Measurements from ENCODE around the gene ATAD3C.

Gene ATAD3C

DNA sequence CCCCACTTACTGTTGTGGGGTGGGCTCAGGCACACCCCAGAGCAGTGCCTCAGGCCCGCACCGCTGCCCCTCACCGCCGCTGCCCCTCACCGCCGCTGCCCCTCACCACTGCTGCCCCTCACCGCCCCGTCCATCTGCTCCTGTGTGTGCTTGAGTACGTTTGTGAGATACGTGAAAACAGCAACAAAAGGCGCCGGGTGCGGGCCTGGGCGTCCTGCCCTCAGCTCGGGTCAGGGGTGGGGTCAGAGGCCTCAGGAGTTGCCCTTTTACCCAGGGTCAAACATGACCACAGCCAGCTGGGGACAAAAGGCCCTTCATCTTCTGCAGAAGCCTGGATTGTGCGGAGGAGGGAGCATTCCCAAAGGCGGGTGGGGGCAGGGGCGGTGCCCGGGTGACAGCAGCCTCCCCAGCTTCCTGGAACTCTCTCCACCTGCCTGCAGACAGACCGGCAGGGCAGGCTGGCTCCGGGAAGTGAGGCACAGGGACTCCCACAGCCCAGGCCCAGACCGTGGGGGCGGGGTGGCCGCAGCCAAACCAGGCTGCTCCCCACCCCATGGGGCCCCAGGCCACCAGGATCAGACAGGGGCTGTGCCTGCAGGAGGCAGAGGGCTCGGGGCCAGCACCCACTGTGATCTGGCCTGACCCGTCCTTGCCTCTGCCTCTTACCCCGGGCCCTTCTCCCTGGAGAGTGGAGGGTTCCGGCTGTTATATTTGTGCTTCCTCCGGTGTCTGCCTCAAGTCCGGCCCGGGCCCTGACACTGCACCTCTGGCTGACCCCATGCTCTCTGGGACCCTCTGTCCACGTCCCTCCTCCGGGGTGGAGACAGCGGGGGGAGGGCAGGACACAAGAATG is 16.3 kb upstream of the ATAD3C start:
- peak overlapping the region; percentile 93 for H3K27ac ChIP-seq (ENCODE audit: low read depth, low read length, severe bottlenecking)

DNA sequence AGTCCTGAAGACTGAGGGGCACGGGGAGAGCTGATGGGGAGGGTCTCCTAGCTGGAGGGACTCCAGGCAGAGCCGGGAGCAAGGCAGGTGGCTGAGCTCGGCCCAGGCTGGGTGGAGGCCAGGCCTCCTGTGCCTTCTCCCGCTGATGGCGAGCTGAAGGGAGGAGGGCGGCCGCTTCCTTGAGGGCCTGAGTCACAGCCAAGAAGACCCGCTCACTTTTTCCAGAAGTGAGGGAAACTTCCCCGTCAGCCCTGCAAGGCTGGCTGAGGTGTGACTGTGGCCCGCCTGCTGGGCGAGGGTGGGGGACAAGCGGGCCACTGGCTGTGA is 15.7 kb upstream of the ATAD3C start:
- Histone ChIP-seq H3K36me3 (ENCODE audit: control insufficient read depth, insufficient read depth, low read length) (peaks cover 3% of the 10 kb centered on the region), H3K9me3 (ENCODE audit: control insufficient read depth, low read length) (no peaks in the 10 kb centered on the region), H3K4me3 (ENCODE audit: extremely low read depth, insufficient read depth, low read length, poor library complexity, severe bottlenecking) (no peak overlapping the region), H3K27ac (ENCODE audit: low read depth, low read length, severe bottlenecking) (peak overlapping the region; percentile 93), H3K4me1 (ENCODE audit: control insufficient read depth, insufficient read depth, low read length, poor library complexity, severe bottlenecking) (peaks cover 82% of the 10 kb centered on the region)
- 18 to 23% methylated on average over 8 of the region's 12 CpGs for WGBS, 2 experiments (ENCODE audit: insufficient coverage in 2 of 2)

More for the DNA sequence above, 16.3 kb upstream of the ATAD3C start:
- Histone ChIP-seq H3K9me3 (ENCODE audit: control insufficient read depth, low read length) (no peaks in the 10 kb centered on the region), H3K36me3 (ENCODE audit: control insufficient read depth, insufficient read depth, low read length) (peaks cover 3% of the 10 kb centered on the region), H3K4me1 (ENCODE audit: control insufficient read depth, insufficient read depth, low read length, poor library complexity, severe bottlenecking) (peaks cover 79% of the 10 kb centered on the region), H3K4me3 (ENCODE audit: extremely low read depth, insufficient read depth, low read length, poor library complexity, severe bottlenecking) (no peak overlapping the region)
- 28 to 51% methylated on average over 19 to 20 of the region's 34 CpGs for WGBS, 2 experiments (ENCODE audit: insufficient coverage in 2 of 2)

- Histone ChIP-seq H3K36me3 (ENCODE audit: control insufficient read depth, insufficient read depth, low read length) (peaks cover 3% of the 10 kb centered on the region), H3K9me3 (ENCODE audit: control insufficient read depth, low read length) (no peaks in the 10 kb centered on the region), H3K4me3 (ENCODE audit: extremely low read depth, insufficient read depth, low read length, poor library complexity, severe bottlenecking) (no peak overlapping the region), H3K27ac (ENCODE audit: low read depth, low read length, severe bottlenecking) (peak overlapping the region; percentile 93), H3K4me1 (ENCODE audit: control insufficient read depth, insufficient read depth, low read length, poor library complexity, severe bottlenecking) (peaks cover 80% of the 10 kb centered on the region)
- WGBS, 2 experiments (ENCODE audit: insufficient coverage in 2 of 2), result 18 to 21% methylated on average over 20 to 31 of the region's 32 CpGs
These were observed 15.2 kb upstream of the ATAD3C start for GRCh38 chr1:1434131-1434823.

GRCh38 chr1:1434824-1435105 is 14.7 kb upstream of the ATAD3C start:
- no peak overlapping the region for H3K27ac ChIP-seq (ENCODE audit: low read depth, low read length, severe bottlenecking)
- H3K4me1 ChIP-seq (ENCODE audit: control insufficient read depth, insufficient read depth, low read length, poor library complexity, severe bottlenecking), result peaks cover 75% of the 10 kb centered on the region
- 67 to 83% methylated on average over 4 of the region's 4 CpGs for WGBS, 2 experiments (ENCODE audit: insufficient coverage in 2 of 2)
- peak overlapping the region; percentile 55 for H3K4me3 ChIP-seq (ENCODE audit: extremely low read depth, insufficient read depth, low read length, poor library complexity, severe bottlenecking)
- H3K36me3 ChIP-seq (ENCODE audit: control insufficient read depth, insufficient read depth, low read length), result peaks cover 3% of the 10 kb centered on the region
- no peaks in the 10 kb centered on the region for H3K9me3 ChIP-seq (ENCODE audit: control insufficient read depth, low read length)

GRCh38 chr1:1435106-1435903 is 14.2 kb upstream of the ATAD3C start, which contains the start of gene VWA1:
Gene VWA1 (plus strand): TSS chr1:1435690. CDS start chr1:1435749, 59 bp downstream.
- H3K4me3 ChIP-seq (ENCODE audit: extremely low read depth, insufficient read depth, low read length, poor library complexity, severe bottlenecking), result peak within 1 kb of the TSS; percentile 55
- peaks cover 71% of the 10 kb centered on the region for H3K4me1 ChIP-seq (ENCODE audit: control insufficient read depth, insufficient read depth, low read length, poor library complexity, severe bottlenecking)
- H3K27ac ChIP-seq (ENCODE audit: low read depth, low read length, severe bottlenecking), result peak within 1 kb of the TSS; percentile 93
- peaks cover 3% of the 10 kb centered on the region for H3K36me3 ChIP-seq (ENCODE audit: control insufficient read depth, insufficient read depth, low read length)
- WGBS, 2 experiments (ENCODE audit: insufficient coverage in 2 of 2), result 8 to 15% methylated on average over 31 to 83 of the region's 89 CpGs
- no peaks in the 10 kb centered on the region for H3K9me3 ChIP-seq (ENCODE audit: control insufficient read depth, low read length)

GRCh38 chr1:1435911-1436629 is 13.4 kb upstream of the ATAD3C start:
- H3K4me3 ChIP-seq (ENCODE audit: extremely low read depth, insufficient read depth, low read length, poor library complexity, severe bottlenecking), result peak overlapping the region; percentile 55
- peaks cover 65% of the 10 kb centered on the region for H3K4me1 ChIP-seq (ENCODE audit: control insufficient read depth, insufficient read depth, low read length, poor library complexity, severe bottlenecking)
- H3K36me3 ChIP-seq (ENCODE audit: control insufficient read depth, insufficient read depth, low read length), result peaks cover 9% of the 10 kb centered on the region
- 18 to 23% methylated on average over 23 to 34 of the region's 40 CpGs for WGBS, 2 experiments (ENCODE audit: insufficient coverage in 2 of 2)
- H3K27ac ChIP-seq (ENCODE audit: low read depth, low read length, severe bottlenecking), result no peak overlapping the region
- H3K9me3 ChIP-seq (ENCODE audit: control insufficient read depth, low read length), result no peaks in the 10 kb centered on the region

- no peaks in the 10 kb centered on the region for H3K9me3 ChIP-seq (ENCODE audit: control insufficient read depth, low read length)
- WGBS, 2 experiments (ENCODE audit: insufficient coverage in 2 of 2), result 94 to 96% methylated on average over 7 of the region's 7 CpGs
- peaks cover 9% of the 10 kb centered on the region for H3K36me3 ChIP-seq (ENCODE audit: control insufficient read depth, insufficient read depth, low read length)
- peak overlapping the region; percentile 55 for H3K4me3 ChIP-seq (ENCODE audit: extremely low read depth, insufficient read depth, low read length, poor library complexity, severe bottlenecking)
- H3K4me1 ChIP-seq (ENCODE audit: control insufficient read depth, insufficient read depth, low read length, poor library complexity, severe bottlenecking), result peaks cover 59% of the 10 kb centered on the region
- no peak overlapping the region for H3K27ac ChIP-seq (ENCODE audit: low read depth, low read length, severe bottlenecking)
These were observed 12.9 kb upstream of the ATAD3C start for GRCh38 chr1:1436630-1437032.

DNA sequence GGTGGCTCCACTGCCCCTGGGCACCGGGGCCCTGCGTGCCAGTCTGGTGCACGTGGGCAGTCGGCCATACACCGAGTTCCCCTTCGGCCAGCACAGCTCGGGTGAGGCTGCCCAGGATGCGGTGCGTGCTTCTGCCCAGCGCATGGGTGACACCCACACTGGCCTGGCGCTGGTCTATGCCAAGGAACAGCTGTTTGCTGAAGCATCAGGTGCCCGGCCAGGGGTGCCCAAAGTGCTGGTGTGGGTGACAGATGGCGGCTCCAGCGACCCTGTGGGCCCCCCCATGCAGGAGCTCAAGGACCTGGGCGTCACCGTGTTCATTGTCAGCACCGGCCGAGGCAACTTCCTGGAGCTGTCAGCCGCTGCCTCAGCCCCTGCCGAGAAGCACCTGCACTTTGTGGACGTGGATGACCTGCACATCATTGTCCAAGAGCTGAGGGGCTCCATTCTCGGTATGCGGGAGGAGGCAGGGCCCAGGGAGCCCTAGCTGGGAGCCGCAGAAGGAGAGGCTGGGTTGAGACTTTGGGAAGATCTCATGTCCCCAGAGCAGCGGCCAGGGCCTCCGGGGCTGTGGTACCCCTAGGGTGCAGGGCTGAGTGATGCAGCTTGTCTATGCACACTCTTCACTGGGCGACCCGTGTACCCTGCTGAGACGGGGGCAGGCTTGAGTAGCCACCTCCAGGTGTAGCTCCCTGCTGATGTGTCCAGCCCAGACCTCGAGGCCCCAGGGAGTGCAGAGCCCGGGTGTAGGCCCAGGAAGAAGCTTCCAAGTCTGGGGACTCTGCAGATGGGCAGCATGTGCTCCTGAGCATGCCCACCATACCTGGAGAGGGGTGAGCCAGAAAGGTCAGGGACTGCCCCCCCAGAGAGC is 12.2 kb upstream of the ATAD3C start:
- peaks cover 53% of the 10 kb centered on the region for H3K4me1 ChIP-seq (ENCODE audit: control insufficient read depth, insufficient read depth, low read length, poor library complexity, severe bottlenecking)
- H3K27ac ChIP-seq (ENCODE audit: low read depth, low read length, severe bottlenecking), result no peak overlapping the region
- H3K36me3 ChIP-seq (ENCODE audit: control insufficient read depth, insufficient read depth, low read length), result peaks cover 9% of the 10 kb centered on the region
- WGBS, 2 experiments (ENCODE audit: insufficient coverage in 2 of 2), result 89 to 94% methylated on average over 21 to 31 of the region's 31 CpGs
- no peaks in the 10 kb centered on the region for H3K9me3 ChIP-seq (ENCODE audit: control insufficient read depth, low read length)
- no peak overlapping the region for H3K4me3 ChIP-seq (ENCODE audit: extremely low read depth, insufficient read depth, low read length, poor library complexity, severe bottlenecking)

GRCh38 chr1:1437904-1438376 is 11.5 kb upstream of the ATAD3C start:
- Histone ChIP-seq H3K9me3 (ENCODE audit: control insufficient read depth, low read length) (no peaks in the 10 kb centered on the region), H3K36me3 (ENCODE audit: control insufficient read depth, insufficient read depth, low read length) (peaks cover 9% of the 10 kb centered on the region), H3K27ac (ENCODE audit: low read depth, low read length, severe bottlenecking) (no peak overlapping the region), H3K4me3 (ENCODE audit: extremely low read depth, insufficient read depth, low read length, poor library complexity, severe bottlenecking) (no peak overlapping the region), H3K4me1 (ENCODE audit: control insufficient read depth, insufficient read depth, low read length, poor library complexity, severe bottlenecking) (peaks cover 46% of the 10 kb centered on the region)
- WGBS, 2 experiments (ENCODE audit: insufficient coverage in 2 of 2), result 81 to 86% methylated on average over 10 to 11 of the region's 11 CpGs
